Measurements from ENCODE around the gene GPD1.

- no peak for TF ChIP-seq JUND (IDR thresholded peaks at IDR 0.05; ENCODE audit: borderline replicate concordance, low read depth, low read length)
- TF ChIP-seq JUND (tag; IDR thresholded peaks at IDR 0.05; ENCODE audit: borderline replicate concordance, low read depth, low read length): no peak
- TF ChIP-seq ZNF318 (IDR thresholded peaks at IDR 0.05; ENCODE audit: borderline replicate concordance in 1 of 2, low read depth in 1 of 2): no peak
- no peak for TF ChIP-seq POLR2AphosphoS5 (IDR thresholded peaks at IDR 0.05; ENCODE audit: control insufficient read depth, insufficient read depth, low read depth, low read length)
- TF ChIP-seq E2F4 (CRISPR knock-in tag; IDR thresholded peaks at IDR 0.05; ENCODE audit: low read depth): no peak
Observed at GRCh38 chr12:50109319-50109718, 5.5 kb downstream of the GPD1 start.
